H1 (cell line): Measurements from ENCODE around the gene PPP1R7. TPM values are rescaled to one million over a fixed set of nuclear protein-coding genes. Genes with fewer than 3 reads are reported as not detected.

Source experiments
- BCL11A ChIP-seq, 2 experiments: IDR thresholded peaks; one replicate each; pipeline ENCODE4 v1.6.1; 2011; ENCODE audit warnings: low read depth in 2 of 2, low read length in 2 of 2, mild to moderate bottlenecking in 2 of 2
- POU5F1 ChIP-seq: IDR thresholded peaks from 2 replicates; pipeline ENCODE4 v1.6.1; 2011; ENCODE audit warnings: low read depth, mild to moderate bottlenecking, low read length, moderate library complexity
- SP1 ChIP-seq: IDR thresholded peaks from 2 replicates; pipeline ENCODE4 v1.6.1; 2011; ENCODE audit warnings: low read depth, low read length
- SP4 ChIP-seq: IDR thresholded peaks from 2 replicates; pipeline ENCODE4 v1.6.1; 2012; ENCODE audit warnings: low read length, inconsistent platforms
- TEAD4 ChIP-seq: IDR thresholded peaks from 2 replicates; pipeline ENCODE4 v1.6.1; 2012; ENCODE audit warnings: low read depth, low read length, inconsistent platforms, mixed read lengths
- polyA plus RNA-seq, 7 experiments: library from polyadenylated mRNA; depleted of rRNA in 3 of 7; stranded (reverse) in 5 of 7; unstranded in 2 of 7; fragments of >200 nt in 5 of 7; fragments of 200-250 nt in 2 of 7; gene quantifications; 1 replicate in 5 of 7; 2 replicates in 1 of 7; 4 replicates in 1 of 7; pipeline versions ENCODE4 v1.2.1 to v1.2.3, GENCODE V29; 2011 to 2013; ENCODE audit warnings: missing spikeins in 2 of 7, mixed read lengths in 2 of 7
- total RNA-seq: library from RNA; stranded (reverse); fragmentation: NEBNext Ultra II Directional; extraction: Animal tissue kit (Norgen Biotek cat#: 25700); gene quantifications from 2 replicates; pipeline ENCODE4 v1.2.1, GENCODE V29; 2021
- TF ChIP-seq, protein P1 (sequence below): IDR thresholded peaks from 2 replicates; pipeline ENCODE4 v1.6.1; 2012; ENCODE audit warnings: inconsistent platforms

PPP1R7 gene
- total and polyA plus RNA-seq, 2 of the 8 experiments (the other 6 are each of a cell fraction or from before 2014, with no cell fraction given), result 22.2 to 64.0 TPM

DNA sequence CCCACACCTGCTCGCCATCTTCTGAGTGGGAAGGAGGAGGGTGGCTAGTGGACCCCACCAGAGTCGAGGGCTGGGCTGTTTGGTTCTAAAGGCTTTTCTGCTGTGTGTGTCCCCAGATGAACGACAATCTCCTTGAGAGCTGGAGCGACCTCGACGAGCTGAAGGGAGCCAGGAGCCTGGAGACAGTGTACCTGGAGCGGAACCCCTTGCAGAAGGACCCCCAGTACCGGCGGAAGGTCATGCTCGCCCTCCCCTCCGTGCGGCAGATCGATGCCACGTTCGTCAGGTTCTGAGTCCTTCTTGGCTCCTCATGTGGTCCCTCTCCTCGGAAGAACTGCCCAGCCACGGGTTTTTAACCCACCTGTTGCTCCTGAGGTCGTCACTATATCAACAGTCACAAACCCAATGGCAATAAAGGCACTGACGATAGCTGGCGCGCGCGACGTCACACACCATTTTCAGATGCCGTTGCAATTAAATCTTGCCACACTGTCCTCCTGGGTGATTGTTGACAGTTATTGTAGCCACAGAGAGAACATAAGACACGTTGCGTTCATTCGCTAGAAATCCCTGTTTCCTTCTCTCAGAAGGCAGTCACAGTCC is 32.4 kb downstream of the PPP1R7 start (continued):
- no peak for TF ChIP-seq BCL11A (IDR thresholded peaks at IDR 0.05; ENCODE audit: low read depth in 2 of 2, low read length in 2 of 2)
- no peak for TF ChIP-seq POU5F1
- TF ChIP-seq SP4, result no peak
- TF ChIP-seq, protein P1, sequence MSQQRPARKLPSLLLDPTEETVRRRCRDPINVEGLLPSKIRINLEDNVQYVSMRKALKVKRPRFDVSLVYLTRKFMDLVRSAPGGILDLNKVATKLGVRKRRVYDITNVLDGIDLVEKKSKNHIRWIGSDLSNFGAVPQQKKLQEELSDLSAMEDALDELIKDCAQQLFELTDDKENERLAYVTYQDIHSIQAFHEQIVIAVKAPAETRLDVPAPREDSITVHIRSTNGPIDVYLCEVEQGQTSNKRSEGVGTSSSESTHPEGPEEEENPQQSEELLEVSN, result no peak
- TF ChIP-seq TEAD4, result no peak
- no peak for TF ChIP-seq SP1
